Activated T-cell treated with anti-CD3 and anti-CD28 coated beads, Interleukin-2, amount 50 U/mL, for 4 hours (primary cell): Measurements from ENCODE around the gene PRPSAP1. TPM values are rescaled to one million over a fixed set of nuclear protein-coding genes. Genes with fewer than 3 reads are reported as not detected.

Experiments used
- ATAC-seq, 2 donors: fragments of 200-7000 bp; cut with Tn5 transposase; one replicate each; pipeline ENCODE4 v1.10.0; 2021
- DNase-seq: peaks from one replicate; pipeline ENCODE4 v3.0.0-alpha.2; 2020
- H3K27me3 Mint-ChIP-seq: one replicate; pipeline ENCODE4 v1.8.0; 2021; ENCODE audit warnings: low read depth, mixed read lengths
- H3K36me3 Mint-ChIP-seq: one replicate; pipeline ENCODE4 v1.8.0; 2022; ENCODE audit warnings: mixed read lengths; ENCODE audit not compliant: insufficient read depth
- H3K4me1 Mint-ChIP-seq: one replicate; pipeline ENCODE4 v1.8.0; 2021; ENCODE audit warnings: low read depth, mixed read lengths
- H3K4me3 Mint-ChIP-seq: one replicate; pipeline ENCODE4 v1.8.0; 2021; ENCODE audit warnings: mild to moderate bottlenecking, moderate library complexity, mixed read lengths
- H3K9me3 Mint-ChIP-seq: one replicate; pipeline ENCODE4 v1.8.0; 2021; ENCODE audit warnings: mixed read lengths
- total RNA-seq, 3 donors: library from RNA; stranded (reverse); gene quantifications; one replicate each; pipeline ENCODE4 v1.2.1, GENCODE V29; 2021

Gene PRPSAP1
- total RNA-seq, 3 donors from 2014 or later: 28.1 to 32.3 (median 31.8) TPM

DNA sequence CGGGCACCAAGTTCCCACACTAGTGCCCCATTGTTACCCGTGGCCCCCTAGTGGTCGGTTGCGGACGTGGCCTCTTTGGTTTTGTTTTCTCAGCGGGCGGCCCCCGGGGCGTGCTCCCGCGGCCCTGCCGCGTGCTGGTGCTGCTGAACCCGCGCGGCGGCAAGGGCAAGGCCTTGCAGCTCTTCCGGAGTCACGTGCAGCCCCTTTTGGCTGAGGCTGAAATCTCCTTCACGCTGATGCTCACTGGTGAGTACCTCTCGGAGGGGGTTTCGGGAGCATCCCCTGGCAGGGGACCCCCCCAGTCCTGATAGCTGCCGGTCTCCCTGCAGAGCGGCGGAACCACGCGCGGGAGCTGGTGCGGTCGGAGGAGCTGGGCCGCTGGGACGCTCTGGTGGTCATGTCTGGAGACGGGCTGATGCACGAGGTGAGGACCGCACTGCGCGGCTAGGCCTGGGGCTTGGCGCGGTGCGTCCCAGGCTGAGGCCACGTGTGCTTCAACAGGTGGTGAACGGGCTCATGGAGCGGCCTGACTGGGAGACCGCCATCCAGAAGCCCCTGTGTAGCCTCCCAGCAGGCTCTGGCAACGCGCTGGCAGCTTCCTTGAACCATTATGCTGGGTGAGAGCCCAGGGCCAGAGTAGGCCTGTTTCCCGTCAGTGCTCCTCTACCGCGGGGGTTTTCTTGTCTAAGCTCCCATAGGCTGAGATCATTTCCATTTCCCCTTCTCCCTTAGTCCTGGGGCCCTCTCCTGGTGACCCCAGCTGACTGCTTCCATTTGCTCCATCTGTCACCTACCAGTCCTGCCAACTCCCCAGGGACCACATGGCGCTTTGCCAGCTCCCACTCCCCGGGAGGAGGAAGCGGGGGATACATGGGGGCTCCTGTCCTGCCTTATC is 32.4 kb upstream of the PRPSAP1 start:
- DNase-seq (peak; percentile 81), ATAC-seq (peak; percentile 27 to 36)
- peak overlapping the region; percentile 67 for H3K4me3 Mint-ChIP-seq
- H3K36me3 Mint-ChIP-seq: no peaks in the 10 kb centered on the region
- H3K27me3 Mint-ChIP-seq: no peaks in the 10 kb centered on the region
- peaks cover 13% of the 10 kb centered on the region for H3K4me1 Mint-ChIP-seq
- H3K9me3 Mint-ChIP-seq: no peaks in the 10 kb centered on the region

DNA sequence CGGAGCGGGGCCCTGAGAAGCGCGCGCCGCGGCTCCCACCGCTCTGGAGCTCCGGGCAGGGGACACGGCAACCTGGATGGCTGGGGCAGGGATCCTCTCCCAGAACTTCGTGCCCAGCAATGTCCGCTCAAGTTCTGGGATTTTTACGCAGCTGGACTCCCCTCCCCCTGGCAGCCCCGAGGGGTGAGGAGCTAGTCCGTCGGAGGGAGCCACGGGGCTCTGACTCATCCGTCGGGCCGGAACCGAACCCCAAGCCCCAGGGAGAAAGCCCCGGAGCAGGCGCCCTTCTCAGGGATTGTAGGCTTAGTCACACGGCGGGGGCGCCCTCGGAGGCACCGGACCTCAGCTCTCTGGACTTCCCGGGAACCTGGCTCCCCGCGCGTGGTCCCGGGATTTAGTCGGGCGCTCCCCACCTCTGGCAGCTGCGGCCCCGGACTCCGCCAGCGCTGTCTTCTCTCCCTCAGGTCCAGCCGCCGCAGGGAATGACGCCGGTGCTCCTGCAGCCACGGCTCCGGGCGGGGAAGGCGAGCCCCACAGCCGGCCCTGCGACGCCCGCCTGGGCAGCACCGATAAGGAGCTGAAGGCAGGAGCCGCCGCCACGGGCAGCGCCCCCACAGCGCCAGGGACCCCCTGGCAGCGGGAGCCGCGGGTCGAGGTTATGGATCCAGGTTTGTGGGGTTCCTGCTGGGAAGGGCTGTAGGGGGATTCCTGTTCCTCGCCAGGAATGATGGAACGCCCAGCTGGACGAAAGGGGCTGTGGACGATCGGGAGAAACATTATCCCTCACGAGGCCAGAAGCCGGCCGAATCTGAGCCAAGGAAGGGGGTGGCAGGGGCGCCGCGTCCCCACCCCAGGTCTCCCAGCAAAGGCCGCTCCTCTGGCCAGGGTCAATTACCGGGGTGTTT is 31.5 kb upstream of the PRPSAP1 start:
- Mint-ChIP-seq H3K27me3 (no peaks in the 10 kb centered on the region), H3K36me3 (no peaks in the 10 kb centered on the region), H3K4me3 (peak overlapping the region; percentile 67), H3K9me3 (no peaks in the 10 kb centered on the region), H3K4me1 (peaks cover 13% of the 10 kb centered on the region)
- ATAC-seq (peak; percentile 10 to 15), DNase-seq (peak; percentile 46)

DNA sequence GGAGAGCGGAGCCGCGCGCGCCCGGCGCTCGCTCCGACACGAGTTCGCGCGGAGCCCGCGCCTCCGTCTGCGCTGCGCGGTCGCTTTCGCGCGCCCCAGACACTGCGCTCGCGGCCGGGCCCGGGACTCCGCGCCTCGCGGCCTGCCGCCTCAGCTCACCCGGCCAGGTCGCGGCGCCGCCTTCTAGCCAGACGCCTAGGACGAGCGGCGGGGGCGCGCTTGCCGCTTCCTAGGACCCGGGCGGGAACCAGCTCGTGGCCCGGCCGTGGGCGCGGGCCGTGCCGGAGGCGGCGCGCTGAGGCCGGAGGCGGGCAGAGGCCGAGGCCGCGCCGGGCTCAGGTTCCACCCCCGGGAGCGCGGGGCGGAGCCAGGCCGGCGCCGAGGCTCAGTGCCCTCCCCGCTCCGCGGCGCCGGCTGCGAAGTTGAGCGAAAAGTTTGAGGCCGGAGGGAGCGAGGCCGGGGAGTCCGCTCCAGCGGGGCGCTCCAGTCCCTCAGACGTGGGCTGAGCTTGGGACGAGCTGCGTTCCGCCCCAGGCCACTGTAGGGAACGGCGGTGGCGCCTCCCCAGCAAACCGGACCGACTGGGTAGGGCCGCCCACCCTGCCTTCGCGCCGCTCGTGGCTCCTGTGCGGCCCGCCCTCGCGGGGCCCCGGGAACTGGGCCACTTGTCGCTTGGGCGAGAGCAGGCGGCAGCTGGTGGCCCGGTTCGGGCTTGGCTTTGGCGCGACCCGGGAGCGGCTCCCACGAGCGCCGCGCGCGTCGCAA is 30.7 kb upstream of the PRPSAP1 start, which contains the start of gene SPHK1:
SPHK1 (plus strand) TSS at position 388 of the 765 bp plus-strand sequence. CDS start 1,036 bp downstream, outside the sequence.
- peak; percentile 67 to 69 for ATAC-seq
- no peaks in the 10 kb centered on the region for H3K27me3 Mint-ChIP-seq

DNA sequence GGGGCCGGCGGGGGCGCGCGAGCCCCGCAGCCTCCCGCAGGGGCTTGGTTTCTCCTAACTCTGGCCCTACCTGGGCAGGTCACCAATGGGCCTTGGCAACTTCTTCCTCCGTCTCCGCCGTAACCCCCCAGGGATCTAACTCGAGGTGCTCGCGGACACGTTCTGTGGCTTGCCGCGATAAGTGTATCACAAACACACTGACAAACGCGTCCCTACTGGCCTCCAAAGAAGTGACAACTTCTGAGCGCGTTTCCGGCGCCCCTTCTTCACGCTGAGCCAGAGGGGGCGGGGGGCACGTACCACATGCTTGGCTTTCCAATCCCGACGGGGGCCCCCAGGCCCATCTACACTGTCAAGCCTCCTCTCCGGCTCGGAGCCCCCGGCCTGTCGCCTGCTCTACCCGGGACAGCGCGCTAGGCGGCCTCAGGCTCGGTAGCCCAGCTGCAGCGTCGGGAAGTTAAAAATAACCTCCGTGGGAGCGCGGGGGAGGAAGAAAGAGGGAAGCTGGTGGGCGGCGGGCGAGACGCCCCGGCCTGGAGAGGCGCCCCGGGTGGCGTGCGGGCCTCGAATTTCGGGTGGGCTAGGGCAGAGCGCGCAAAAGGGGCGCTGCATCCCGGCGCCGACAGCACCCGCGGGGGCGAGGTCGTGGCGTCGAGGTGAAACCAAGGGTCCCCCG is 30.0 kb upstream of the PRPSAP1 start:
- Mint-ChIP-seq H3K9me3 (no peaks in the 10 kb centered on the region), H3K36me3 (no peaks in the 10 kb centered on the region), H3K27me3 (no peaks in the 10 kb centered on the region), H3K4me3 (peak overlapping the region; percentile 86), H3K4me1 (peaks cover 13% of the 10 kb centered on the region)
- ATAC-seq (peak; percentile 41 to 44), DNase-seq (peak; percentile 35)

More for the DNA sequence above, 30.7 kb upstream of the PRPSAP1 start, which contains the start of gene SPHK1:
- Mint-ChIP-seq H3K9me3 (no peaks in the 10 kb centered on the region), H3K4me1 (peaks cover 13% of the 10 kb centered on the region), H3K36me3 (no peaks in the 10 kb centered on the region), H3K4me3 (peak within 1 kb of the TSS; percentile 86)
- peak; percentile 58 for DNase-seq

DNA sequence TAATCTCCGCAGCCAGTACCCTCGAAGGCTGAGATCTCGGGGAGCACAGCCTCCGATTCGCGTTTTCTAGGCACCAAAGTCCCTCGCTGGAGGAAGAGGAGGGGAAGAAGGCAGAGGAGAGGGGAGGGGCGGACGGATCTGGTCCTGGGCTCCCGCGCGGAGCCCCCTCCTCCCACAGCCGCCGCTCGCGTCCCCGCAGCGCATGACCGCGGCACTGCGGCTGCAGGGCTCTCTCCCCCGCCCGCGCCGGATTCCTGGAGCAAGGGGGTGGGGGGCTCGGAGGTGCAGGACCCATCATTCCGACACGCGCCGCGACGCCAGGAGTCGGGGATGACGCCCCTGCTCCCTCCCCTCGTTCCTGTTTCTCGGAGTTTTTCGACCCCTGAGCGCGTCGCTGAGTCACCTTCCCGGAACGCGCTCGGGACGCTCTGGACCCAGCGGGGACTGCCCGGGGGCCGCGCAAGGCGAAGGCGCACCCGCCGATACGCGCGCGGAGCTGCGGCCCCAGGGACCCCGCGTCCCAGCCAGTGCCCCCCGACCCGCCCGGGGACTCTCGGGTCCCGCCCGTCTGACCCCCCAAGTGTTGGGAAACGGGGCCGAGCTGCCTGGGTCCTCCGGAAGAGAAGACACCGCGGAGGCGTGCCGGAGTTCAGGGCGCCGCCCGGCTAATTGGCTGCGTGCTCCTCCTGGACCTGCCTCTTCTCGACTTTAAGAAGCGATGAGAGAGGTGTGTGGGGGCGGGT is 29.3 kb upstream of the PRPSAP1 start:
- no peaks in the 10 kb centered on the region for H3K36me3 Mint-ChIP-seq
- DNase-seq (peak; percentile 49), ATAC-seq (peak; percentile 54 to 60)
- H3K9me3 Mint-ChIP-seq: no peaks in the 10 kb centered on the region
- H3K27me3 Mint-ChIP-seq: no peaks in the 10 kb centered on the region
- peak overlapping the region; percentile 86 for H3K4me3 Mint-ChIP-seq
- peaks cover 13% of the 10 kb centered on the region for H3K4me1 Mint-ChIP-seq

DNA sequence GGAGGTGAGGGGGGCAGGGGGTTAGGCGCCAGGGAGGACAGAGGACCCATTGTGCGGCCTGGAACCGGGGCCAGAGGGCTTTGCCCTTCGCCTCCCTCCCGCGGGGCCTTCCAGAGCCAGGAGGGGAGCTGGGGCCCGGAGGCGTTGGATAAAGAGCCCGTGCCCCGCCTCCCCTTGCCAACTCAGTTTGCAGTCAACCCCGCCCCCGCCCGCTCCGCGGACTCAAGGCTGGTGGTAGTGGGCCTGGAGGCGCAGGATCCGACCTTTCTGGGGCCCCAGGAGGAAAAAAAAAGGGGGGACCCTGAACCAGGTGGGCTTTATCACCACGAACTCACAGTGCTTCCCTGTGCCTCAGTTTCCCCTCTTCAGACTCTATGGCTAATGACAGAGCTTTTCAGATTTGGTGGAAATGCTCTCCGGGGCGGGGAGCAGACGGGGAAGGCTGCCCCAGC is 28.7 kb upstream of the PRPSAP1 start:
- H3K9me3 Mint-ChIP-seq: no peaks in the 10 kb centered on the region
- DNase-seq (peak; percentile 22), ATAC-seq (no peak)
- no peaks in the 10 kb centered on the region for H3K27me3 Mint-ChIP-seq
- H3K4me1 Mint-ChIP-seq: peaks cover 13% of the 10 kb centered on the region
- peak overlapping the region; percentile 86 for H3K4me3 Mint-ChIP-seq
- H3K36me3 Mint-ChIP-seq: no peaks in the 10 kb centered on the region

DNA sequence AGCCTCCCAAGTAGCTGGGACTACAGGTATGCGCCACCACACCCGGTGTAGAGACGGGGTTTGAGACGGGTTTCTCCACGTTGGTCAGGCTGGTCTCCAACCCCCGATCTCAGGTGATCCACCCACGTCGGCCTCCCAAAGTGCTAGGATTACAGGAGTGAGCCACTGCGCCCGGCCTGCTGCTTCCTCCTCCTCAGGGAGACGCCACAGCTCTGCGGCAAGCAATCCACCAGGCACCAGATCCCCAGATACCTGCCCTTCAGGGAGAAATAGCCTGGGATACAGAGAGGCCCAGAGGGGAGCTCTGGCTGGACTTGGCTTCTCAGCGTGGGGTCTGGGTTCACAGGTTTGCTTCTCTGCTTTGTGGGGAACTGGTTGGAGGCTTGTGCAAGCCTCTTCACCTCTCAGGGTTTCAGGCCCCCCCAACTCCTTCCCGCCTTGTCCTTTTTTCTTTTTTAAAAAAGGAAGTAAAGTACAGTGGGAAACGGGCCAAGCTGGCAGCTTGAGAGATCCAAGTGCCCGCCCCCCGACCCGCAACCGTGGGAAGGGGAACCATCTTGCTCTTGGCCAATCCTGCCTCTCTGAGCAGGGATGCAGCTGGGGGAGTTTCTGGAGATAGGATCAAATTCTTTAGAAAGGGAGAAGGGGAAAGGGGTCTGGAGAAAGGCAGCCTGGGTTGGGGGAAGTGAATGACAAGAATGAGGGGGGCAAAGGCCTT is 28.1 kb upstream of the PRPSAP1 start:
- peak overlapping the region; percentile 24 for H3K4me3 Mint-ChIP-seq
- H3K36me3 Mint-ChIP-seq: no peaks in the 10 kb centered on the region
- H3K9me3 Mint-ChIP-seq: no peaks in the 10 kb centered on the region
- H3K4me1 Mint-ChIP-seq: peaks cover 13% of the 10 kb centered on the region
- no peak for DNase-seq
- no peak for ATAC-seq
- H3K27me3 Mint-ChIP-seq: no peaks in the 10 kb centered on the region

DNA sequence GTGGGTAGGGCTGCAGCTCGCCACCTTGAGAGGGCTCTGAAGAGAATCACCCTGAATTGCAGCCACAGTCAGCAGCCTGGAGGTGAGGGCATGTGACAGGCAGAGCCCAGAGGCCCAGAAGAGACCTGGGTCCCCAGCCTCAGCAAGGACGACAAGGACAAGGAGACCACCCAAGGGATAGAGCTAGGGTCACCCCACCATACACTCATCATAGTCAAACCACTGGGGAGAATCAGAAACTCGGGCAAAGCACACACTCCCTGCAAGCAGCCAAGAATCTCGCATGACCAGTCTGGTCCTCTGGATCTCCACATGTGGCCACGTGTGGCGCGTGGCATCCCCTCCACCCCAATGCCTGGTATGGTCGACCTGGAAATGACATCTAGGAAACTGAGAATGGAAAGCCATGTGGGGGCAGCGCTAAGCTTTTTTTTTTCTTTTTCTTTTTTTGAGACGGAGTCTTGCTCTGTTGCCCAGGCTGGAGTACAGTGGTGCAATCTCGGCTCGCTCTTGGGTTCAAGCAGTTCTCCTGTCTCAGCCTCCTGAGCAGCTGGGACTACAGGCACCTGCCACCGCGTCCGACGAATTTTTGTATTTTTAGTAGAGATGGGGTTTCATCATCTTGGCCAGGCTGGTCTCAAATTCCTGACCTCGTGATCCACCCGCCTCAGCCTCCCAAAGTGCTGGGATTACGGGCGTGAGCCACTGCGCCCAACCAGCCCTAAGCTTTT is 26.1 kb upstream of the PRPSAP1 start:
- no peaks in the 10 kb centered on the region for H3K36me3 Mint-ChIP-seq
- no peak for ATAC-seq
- no peak overlapping the region for H3K4me3 Mint-ChIP-seq

DNA sequence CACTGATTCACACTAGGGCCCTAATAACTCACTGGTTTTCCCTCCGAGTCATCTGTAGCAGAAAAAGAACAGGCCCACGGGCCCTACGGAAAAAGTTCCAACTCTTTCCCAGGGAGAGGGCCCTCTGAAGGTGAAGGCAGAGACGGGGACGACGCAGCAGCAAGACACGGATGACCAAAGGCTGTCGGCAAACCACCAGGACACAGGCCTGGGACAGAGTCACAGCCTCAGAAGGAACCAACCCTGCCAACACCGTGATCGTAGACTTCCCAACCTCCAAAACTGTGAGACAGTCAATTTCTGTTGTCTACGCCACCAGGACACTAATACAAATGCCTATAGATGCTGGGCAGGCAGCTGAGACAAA is 25.5 kb upstream of the PRPSAP1 start:
- no peak for DNase-seq
- H3K4me1 Mint-ChIP-seq: peaks cover 7% of the 10 kb centered on the region
- H3K36me3 Mint-ChIP-seq: no peaks in the 10 kb centered on the region
- no peaks in the 10 kb centered on the region for H3K9me3 Mint-ChIP-seq
- no peak overlapping the region for H3K4me3 Mint-ChIP-seq
- no peak for ATAC-seq
- no peaks in the 10 kb centered on the region for H3K27me3 Mint-ChIP-seq

More for the DNA sequence above, 26.1 kb upstream of the PRPSAP1 start:
- Mint-ChIP-seq H3K9me3 (no peaks in the 10 kb centered on the region), H3K4me1 (peaks cover 7% of the 10 kb centered on the region), H3K27me3 (no peaks in the 10 kb centered on the region)
- no peak for DNase-seq

DNA sequence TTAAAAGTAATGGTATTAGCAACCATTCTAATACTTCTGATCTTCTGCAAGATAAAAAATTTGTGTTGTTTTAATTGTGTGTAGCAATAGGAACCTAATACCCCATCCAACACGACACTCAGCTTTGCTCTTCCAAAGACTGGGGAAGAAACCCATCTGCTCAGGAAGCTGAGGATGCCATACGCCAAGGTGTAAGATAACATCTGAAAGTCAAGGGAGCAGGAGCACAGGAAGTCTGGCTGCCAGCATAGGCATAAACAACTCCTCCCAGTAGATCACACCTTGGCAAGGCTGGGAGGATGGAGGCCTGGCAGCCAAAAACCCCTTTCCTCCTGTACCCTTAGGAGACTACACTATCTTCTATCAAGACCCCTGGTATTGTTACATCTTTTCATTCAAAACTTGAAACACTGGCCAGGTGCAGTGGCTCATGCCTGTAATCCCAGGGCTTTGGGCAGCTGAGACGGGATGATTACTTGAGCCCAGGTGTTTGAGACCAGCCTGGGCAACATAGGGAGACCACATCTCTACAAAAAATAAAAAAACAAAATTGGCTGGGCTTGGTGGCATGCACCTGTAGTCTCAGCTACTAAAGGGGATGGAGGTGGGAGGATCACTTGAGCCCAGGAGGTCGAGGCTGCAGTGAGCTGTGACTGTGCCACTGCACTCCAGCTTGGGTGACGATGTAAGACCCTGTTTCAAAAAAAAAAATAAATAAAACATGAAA is 25.0 kb upstream of the PRPSAP1 start:
- peaks cover 6% of the 10 kb centered on the region for H3K4me1 Mint-ChIP-seq

DNA sequence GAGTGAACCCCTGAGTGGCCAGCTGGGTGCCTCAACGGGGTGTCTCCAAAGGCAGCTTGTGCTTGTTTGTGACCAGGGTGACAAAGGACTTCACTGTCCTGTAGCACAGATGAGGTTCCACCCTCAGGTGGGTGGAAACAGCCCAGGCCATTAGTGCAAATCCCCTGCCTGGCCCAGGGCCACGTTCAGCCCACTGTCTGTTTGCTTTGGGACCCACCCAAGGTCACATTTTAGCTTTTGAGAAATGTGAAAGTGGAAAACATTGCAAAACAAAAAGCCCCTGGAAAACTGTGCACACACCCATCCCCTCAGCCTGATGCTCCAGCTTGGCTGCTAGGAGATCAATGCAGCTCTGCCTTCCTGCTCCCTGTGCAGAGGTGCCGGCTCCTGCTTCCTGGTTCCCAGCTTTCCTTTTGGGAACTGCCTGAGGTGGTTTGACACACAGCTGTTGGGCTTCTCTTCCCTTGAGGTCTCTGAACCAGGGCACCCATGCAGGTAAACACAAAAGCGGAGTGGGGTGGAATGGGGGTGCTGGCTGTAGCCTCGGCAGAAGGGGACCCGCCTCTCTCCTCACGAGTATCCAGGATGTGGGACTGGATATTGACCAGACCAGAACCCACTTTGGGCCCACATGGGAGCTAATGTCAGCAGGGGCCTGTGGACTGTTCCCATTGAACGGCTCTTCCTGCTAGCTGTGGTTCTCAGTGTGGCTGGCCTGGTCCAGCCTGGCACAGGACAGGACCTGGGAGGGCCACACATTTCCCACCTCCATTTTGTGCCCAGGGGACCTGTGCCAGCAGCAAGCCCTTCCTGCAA is 22.8 kb upstream of the PRPSAP1 start:
- Mint-ChIP-seq H3K9me3 (no peaks in the 10 kb centered on the region), H3K4me1 (no peaks in the 10 kb centered on the region), H3K36me3 (no peaks in the 10 kb centered on the region), H3K4me3 (no peak overlapping the region), H3K27me3 (no peaks in the 10 kb centered on the region)
- DNase-seq: no peak
- ATAC-seq: no peak

More for the DNA sequence above, 25.0 kb upstream of the PRPSAP1 start:
- DNase-seq (no peak), ATAC-seq (no peak)
- no peaks in the 10 kb centered on the region for H3K27me3 Mint-ChIP-seq
- H3K9me3 Mint-ChIP-seq: no peaks in the 10 kb centered on the region
- no peak overlapping the region for H3K4me3 Mint-ChIP-seq
- no peaks in the 10 kb centered on the region for H3K36me3 Mint-ChIP-seq
